ENCODE data around the gene ARFGEF3.

The ARFGEF3 gene

GRCh38 chr6:138258991-138259390 is 97.3 kb downstream of the ARFGEF3 start:
- no peaks in the 10 kb centered on the region for H3K4me1 ChIP-seq (ENCODE audit: low read length)
- no peak overlapping the region for H3K4me3 ChIP-seq (ENCODE audit: low read length)
- H3K36me3 ChIP-seq (replicated peaks; ENCODE audit: low read depth, low read length): no peaks in the 10 kb centered on the region
- no peak overlapping the region for H2AFZ ChIP-seq (ENCODE audit: low read depth, low read length)
- no peak overlapping the region for H3K9ac ChIP-seq (ENCODE audit: low read length)
- no peaks in the 10 kb centered on the region for H3K79me2 ChIP-seq (ENCODE audit: low read length)
- H4K20me1 ChIP-seq (ENCODE audit: insufficient read depth, low read length): no peaks in the 10 kb centered on the region
- H3K9me3 ChIP-seq (ENCODE audit: insufficient read depth, low read length): no peaks in the 10 kb centered on the region
- H3K27me3 ChIP-seq (ENCODE audit: low read depth, low read length): peaks cover 15% of the 10 kb centered on the region
- no peak overlapping the region for H3K27ac ChIP-seq (ENCODE audit: low read length)
- TF ChIP-seq CTCF (IDR thresholded peaks at IDR 0.05; ENCODE audit: low read depth, low read length) (no peak), EZH2phosphoT487 (IDR thresholded peaks at IDR 0.05; ENCODE audit: low read depth) (no peak)
- H3K4me2 ChIP-seq (ENCODE audit: low read length): no peak overlapping the region

- H3K4me3 ChIP-seq (ENCODE audit: low read length): no peak overlapping the region
- no peaks in the 10 kb centered on the region for H3K9me3 ChIP-seq (ENCODE audit: insufficient read depth, low read length)
- no peaks in the 10 kb centered on the region for H3K4me1 ChIP-seq (ENCODE audit: low read length)
- H3K27me3 ChIP-seq (ENCODE audit: low read depth, low read length): peaks cover 15% of the 10 kb centered on the region
- TF ChIP-seq EZH2phosphoT487 (IDR thresholded peaks at IDR 0.05; ENCODE audit: low read depth): no peak
- TF ChIP-seq CTCF (IDR thresholded peaks at IDR 0.05; ENCODE audit: low read depth, low read length): no peak
- no peak overlapping the region for H3K4me2 ChIP-seq (ENCODE audit: low read length)
- H3K27ac ChIP-seq (ENCODE audit: low read length): no peak overlapping the region
- no peaks in the 10 kb centered on the region for H3K79me2 ChIP-seq (ENCODE audit: low read length)
- no peaks in the 10 kb centered on the region for H4K20me1 ChIP-seq (ENCODE audit: insufficient read depth, low read length)
- H3K9ac ChIP-seq (ENCODE audit: low read length): no peak overlapping the region
- H3K36me3 ChIP-seq (replicated peaks; ENCODE audit: low read depth, low read length): no peaks in the 10 kb centered on the region
- H2AFZ ChIP-seq (ENCODE audit: low read depth, low read length): no peak overlapping the region
Observed at GRCh38 chr6:138261116-138261780, 99.5 kb downstream of the ARFGEF3 start.

- no peak overlapping the region for H3K27ac ChIP-seq (ENCODE audit: low read length)
- H3K36me3 ChIP-seq (replicated peaks; ENCODE audit: low read depth, low read length): no peaks in the 10 kb centered on the region
- H4K20me1 ChIP-seq (ENCODE audit: insufficient read depth, low read length): no peaks in the 10 kb centered on the region
- no peak overlapping the region for H2AFZ ChIP-seq (ENCODE audit: low read depth, low read length)
- no peaks in the 10 kb centered on the region for H3K4me1 ChIP-seq (ENCODE audit: low read length)
- TF ChIP-seq CTCF (IDR thresholded peaks at IDR 0.05; ENCODE audit: low read depth, low read length): no peak
- TF ChIP-seq EZH2phosphoT487 (IDR thresholded peaks at IDR 0.05; ENCODE audit: low read depth): no peak
- H3K9ac ChIP-seq (ENCODE audit: low read length): no peak overlapping the region
- H3K9me3 ChIP-seq (ENCODE audit: insufficient read depth, low read length): no peaks in the 10 kb centered on the region
- H3K27me3 ChIP-seq (ENCODE audit: low read depth, low read length): peaks cover 15% of the 10 kb centered on the region
- no peak overlapping the region for H3K4me3 ChIP-seq (ENCODE audit: low read length)
- H3K4me2 ChIP-seq (ENCODE audit: low read length): no peak overlapping the region
- no peaks in the 10 kb centered on the region for H3K79me2 ChIP-seq (ENCODE audit: low read length)
Observed at GRCh38 chr6:138263963-138264362, 102.2 kb downstream of the ARFGEF3 start.

- Histone ChIP-seq H3K27me3 (ENCODE audit: low read depth, low read length) (peaks cover 15% of the 10 kb centered on the region), H3K9me3 (ENCODE audit: insufficient read depth, low read length) (no peaks in the 10 kb centered on the region), H2AFZ (ENCODE audit: low read depth, low read length) (no peak overlapping the region), H3K9ac (ENCODE audit: low read length) (no peak overlapping the region), H3K4me3 (ENCODE audit: low read length) (no peak overlapping the region), H3K36me3 (replicated peaks; ENCODE audit: low read depth, low read length) (no peaks in the 10 kb centered on the region), H4K20me1 (ENCODE audit: insufficient read depth, low read length) (no peaks in the 10 kb centered on the region), H3K4me1 (ENCODE audit: low read length) (no peaks in the 10 kb centered on the region), H3K79me2 (ENCODE audit: low read length) (no peaks in the 10 kb centered on the region), H3K27ac (ENCODE audit: low read length) (no peak overlapping the region), H3K4me2 (ENCODE audit: low read length) (no peak overlapping the region)
- TF ChIP-seq CTCF (IDR thresholded peaks at IDR 0.05; ENCODE audit: low read depth, low read length) (no peak), EZH2phosphoT487 (IDR thresholded peaks at IDR 0.05; ENCODE audit: low read depth) (no peak)
Observed at GRCh38 chr6:138264372-138264880, 102.7 kb downstream of the ARFGEF3 start.
